Measurements from ENCODE around the gene HS1BP3.

- TF ChIP-seq CTCF (conservative IDR thresholded peaks at IDR 0.05; ENCODE audit: low read depth, low read length) (no peak), POLR2A (IDR thresholded peaks at IDR 0.05; ENCODE audit: low read depth, low read length) (no peak), RAD21 (IDR thresholded peaks at IDR 0.05; ENCODE audit: low read length) (no peak), MXI1 (IDR thresholded peaks at IDR 0.05; ENCODE audit: borderline replicate concordance, low read depth, low read length) (no peak), USF2 (IDR thresholded peaks at IDR 0.05; ENCODE audit: low read depth, low read length) (no peak), SMC3 (IDR thresholded peaks at IDR 0.05; ENCODE audit: low read depth, low read length) (no peak)
Measured at GRCh38 chr2:20574423-20574911, 76.4 kb downstream of the HS1BP3 start.
